PFSK-1 (cell line): ENCODE data around the gene TMEM131L.

Experiments used
- FOXP2 ChIP-seq: optimal IDR thresholded peaks from 2 replicates; pipeline ENCODE3; 2011; ENCODE audit warnings: borderline replicate concordance, control low read depth, inconsistent platforms; ENCODE audit not compliant: insufficient read depth; ENCODE audit errors: extremely low read length, extremely low read depth
- POLR2AphosphoS5 ChIP-seq: IDR thresholded peaks from 2 replicates; pipeline ENCODE4 v1.6.1; 2012; ENCODE audit warnings: low read depth, mild to moderate bottlenecking, control low read depth, low read length, moderate library complexity
- SIN3A ChIP-seq: IDR thresholded peaks from 2 replicates; pipeline ENCODE4 v1.6.1; 2012; ENCODE audit warnings: mild to moderate bottlenecking, low read length, moderate library complexity, borderline replicate concordance; ENCODE audit not compliant: insufficient read depth
- TAF1 ChIP-seq: IDR thresholded peaks from 2 replicates; pipeline ENCODE4 v1.6.1; 2012; ENCODE audit warnings: low read length, control low read depth, borderline replicate concordance; ENCODE audit not compliant: insufficient read depth
- TF ChIP-seq, protein P1 (sequence below), 2 experiments: IDR thresholded peaks; 2 replicates each; pipeline versions ENCODE4 v1.6.1 to v1.8.0; 2011 to 2012; ENCODE audit warnings: low read depth in 2 of 2, low read length in 2 of 2, control low read depth in 1 of 2, inconsistent platforms in 1 of 2, mild to moderate bottlenecking in 1 of 2, moderate library complexity in 1 of 2; ENCODE audit not compliant: insufficient read depth in 1 of 2

Gene TMEM131L

DNA sequence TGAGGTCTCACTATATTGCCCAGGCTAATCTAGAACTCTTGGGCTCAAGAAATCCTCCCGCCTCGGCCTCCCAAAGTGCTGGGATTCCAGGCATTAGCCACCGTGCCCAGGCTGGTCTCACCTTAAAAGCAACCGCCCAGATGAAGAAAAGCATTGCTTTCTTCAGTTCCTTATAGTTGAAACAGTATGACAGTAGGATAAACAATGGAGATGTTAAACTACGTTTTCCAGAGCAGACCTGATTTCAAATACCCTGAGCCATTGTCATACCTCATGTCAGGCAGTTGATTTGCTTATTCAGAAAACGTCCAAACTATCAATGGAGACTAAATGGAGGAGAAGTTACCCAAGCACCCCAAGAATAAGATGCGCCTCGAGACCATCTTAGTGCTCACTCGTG is 26.3 kb upstream of the TMEM131L start:
- TF ChIP-seq, protein P1, sequence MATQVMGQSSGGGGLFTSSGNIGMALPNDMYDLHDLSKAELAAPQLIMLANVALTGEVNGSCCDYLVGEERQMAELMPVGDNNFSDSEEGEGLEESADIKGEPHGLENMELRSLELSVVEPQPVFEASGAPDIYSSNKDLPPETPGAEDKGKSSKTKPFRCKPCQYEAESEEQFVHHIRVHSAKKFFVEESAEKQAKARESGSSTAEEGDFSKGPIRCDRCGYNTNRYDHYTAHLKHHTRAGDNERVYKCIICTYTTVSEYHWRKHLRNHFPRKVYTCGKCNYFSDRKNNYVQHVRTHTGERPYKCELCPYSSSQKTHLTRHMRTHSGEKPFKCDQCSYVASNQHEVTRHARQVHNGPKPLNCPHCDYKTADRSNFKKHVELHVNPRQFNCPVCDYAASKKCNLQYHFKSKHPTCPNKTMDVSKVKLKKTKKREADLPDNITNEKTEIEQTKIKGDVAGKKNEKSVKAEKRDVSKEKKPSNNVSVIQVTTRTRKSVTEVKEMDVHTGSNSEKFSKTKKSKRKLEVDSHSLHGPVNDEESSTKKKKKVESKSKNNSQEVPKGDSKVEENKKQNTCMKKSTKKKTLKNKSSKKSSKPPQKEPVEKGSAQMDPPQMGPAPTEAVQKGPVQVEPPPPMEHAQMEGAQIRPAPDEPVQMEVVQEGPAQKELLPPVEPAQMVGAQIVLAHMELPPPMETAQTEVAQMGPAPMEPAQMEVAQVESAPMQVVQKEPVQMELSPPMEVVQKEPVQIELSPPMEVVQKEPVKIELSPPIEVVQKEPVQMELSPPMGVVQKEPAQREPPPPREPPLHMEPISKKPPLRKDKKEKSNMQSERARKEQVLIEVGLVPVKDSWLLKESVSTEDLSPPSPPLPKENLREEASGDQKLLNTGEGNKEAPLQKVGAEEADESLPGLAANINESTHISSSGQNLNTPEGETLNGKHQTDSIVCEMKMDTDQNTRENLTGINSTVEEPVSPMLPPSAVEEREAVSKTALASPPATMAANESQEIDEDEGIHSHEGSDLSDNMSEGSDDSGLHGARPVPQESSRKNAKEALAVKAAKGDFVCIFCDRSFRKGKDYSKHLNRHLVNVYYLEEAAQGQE (IDR thresholded peaks at IDR 0.05; ENCODE audit: insufficient read depth in 1 of 2, low read depth in 2 of 2, low read length in 2 of 2), result no peak
- TF ChIP-seq TAF1 (no peak), POLR2AphosphoS5 (no peak)

DNA sequence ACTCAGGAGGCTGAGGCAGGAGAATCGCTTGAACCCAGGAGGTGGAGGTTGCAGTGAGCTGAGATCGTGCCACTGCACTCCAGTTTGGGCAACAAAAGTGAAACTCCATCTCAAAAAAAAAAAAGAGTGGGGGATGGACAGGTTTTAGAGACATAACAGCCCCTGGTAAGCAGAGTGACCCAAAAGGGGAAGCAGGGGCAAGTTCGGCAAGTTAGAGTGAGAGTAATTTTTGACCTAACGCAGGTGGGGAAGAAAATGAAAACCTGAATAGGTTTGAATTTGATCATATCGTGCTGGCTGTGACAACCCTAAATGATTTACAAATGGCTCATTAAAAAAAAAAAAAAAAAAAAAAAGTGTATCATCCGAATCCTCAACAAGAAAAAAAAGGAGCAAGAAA is 25.7 kb upstream of the TMEM131L start:
- TF ChIP-seq, protein P1 (IDR thresholded peaks at IDR 0.05; ENCODE audit: insufficient read depth in 1 of 2, low read depth in 2 of 2, low read length in 2 of 2), result no peak
- TF ChIP-seq FOXP2 (no peak), TAF1 (no peak), SIN3A (no peak), POLR2AphosphoS5 (no peak)

DNA sequence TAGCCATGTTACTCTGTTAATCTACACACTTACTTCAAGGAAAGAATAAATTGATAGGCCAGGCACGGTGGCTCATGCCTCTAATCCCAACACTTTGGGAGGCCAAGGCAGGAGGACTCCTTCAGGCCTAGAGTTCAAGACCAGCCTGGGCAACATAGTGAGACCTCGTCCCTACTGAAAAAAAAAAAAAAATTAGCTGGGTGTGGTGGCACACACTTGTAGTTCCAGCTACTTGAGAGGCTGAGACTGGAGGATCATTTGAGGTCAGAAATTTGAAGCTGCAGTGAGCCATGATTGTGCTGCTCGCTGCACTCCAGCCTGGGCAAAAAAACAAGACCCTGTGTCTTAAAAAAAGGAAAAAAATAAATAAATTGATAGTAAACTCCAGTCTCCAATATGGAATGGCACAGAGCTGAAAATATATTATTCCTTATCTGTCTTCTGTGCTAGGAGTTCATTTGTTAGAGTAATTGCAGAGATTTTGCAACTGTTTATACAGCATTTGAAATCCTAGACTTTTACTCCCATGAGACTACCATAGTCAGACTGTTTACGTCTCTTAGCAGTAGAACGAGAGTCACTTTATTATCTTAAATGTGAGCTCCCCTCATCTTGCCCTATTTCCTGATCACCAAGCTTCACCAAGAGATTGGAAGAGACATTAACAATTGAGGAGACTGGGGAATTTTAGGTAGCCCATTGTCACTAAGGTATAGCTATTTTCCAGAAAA is 18.8 kb upstream of the TMEM131L start:
- TF ChIP-seq SIN3A (no peak), TAF1 (no peak), FOXP2 (no peak), POLR2AphosphoS5 (no peak)
- TF ChIP-seq, protein P1 (IDR thresholded peaks at IDR 0.05; ENCODE audit: insufficient read depth in 1 of 2, low read depth in 2 of 2, low read length in 2 of 2), result no peak

DNA sequence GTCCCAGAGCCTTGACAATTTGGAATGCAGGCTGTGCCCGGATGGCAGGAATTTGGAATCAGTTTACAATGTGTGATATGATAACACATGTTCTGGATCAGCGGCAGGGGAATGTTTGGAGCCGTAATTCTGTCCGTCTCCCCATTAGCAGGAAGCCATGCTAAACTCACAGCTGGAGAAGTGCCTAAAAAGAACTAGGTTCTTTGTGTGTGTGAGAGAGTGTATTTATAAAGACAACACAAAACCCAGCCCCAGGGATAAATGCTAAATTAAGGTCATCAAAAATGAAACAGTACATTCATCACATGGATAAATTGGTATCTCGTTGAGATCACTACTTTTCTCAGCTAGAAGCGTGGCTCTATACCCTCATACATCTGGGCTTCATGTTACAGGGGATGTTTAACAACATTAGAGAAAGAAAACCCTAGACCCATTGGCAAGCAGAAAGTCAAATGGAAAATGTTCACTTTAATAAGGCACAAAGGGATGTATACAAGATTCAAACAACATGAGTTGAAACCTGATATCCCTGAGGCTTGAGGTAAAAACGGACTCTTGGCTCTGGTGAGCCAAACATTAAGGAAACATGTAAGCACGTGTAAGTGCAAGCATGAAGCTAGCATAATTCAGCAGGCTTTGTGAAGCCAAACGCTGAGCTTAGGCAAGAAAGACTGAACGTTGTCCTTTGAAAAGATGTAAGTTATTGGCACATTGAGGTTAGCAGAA is 18.0 kb upstream of the TMEM131L start:
- TF ChIP-seq FOXP2 (no peak), POLR2AphosphoS5 (no peak), TAF1 (no peak), SIN3A (no peak)
- TF ChIP-seq, protein P1 (IDR thresholded peaks at IDR 0.05; ENCODE audit: insufficient read depth in 1 of 2, low read depth in 2 of 2, low read length in 2 of 2), result no peak
